Fibroblast of lung (primary cell): ENCODE results near the gene YKT6.

ENCODE experiments used
- EZH2 ChIP-seq: IDR thresholded peaks from 2 replicates; pipeline ENCODE4 v1.5.1; 2012; ENCODE audit warnings: low read length, control low read depth, mild to moderate bottlenecking; ENCODE audit errors: missing control alignments
- TF ChIP-seq, protein P1 (sequence below), 2 donors: IDR thresholded peaks in 1 of 2; conservative IDR thresholded peaks in 1 of 2; 1 replicate in 1 of 2; 2 replicates in 1 of 2; pipeline ENCODE4 v1.5.1; 2011 to 2012; ENCODE audit warnings: low read length in 2 of 2, control low read depth in 1 of 2, inconsistent platforms in 1 of 2, low read depth in 1 of 2, mild to moderate bottlenecking in 1 of 2

- TF ChIP-seq, protein P1, sequence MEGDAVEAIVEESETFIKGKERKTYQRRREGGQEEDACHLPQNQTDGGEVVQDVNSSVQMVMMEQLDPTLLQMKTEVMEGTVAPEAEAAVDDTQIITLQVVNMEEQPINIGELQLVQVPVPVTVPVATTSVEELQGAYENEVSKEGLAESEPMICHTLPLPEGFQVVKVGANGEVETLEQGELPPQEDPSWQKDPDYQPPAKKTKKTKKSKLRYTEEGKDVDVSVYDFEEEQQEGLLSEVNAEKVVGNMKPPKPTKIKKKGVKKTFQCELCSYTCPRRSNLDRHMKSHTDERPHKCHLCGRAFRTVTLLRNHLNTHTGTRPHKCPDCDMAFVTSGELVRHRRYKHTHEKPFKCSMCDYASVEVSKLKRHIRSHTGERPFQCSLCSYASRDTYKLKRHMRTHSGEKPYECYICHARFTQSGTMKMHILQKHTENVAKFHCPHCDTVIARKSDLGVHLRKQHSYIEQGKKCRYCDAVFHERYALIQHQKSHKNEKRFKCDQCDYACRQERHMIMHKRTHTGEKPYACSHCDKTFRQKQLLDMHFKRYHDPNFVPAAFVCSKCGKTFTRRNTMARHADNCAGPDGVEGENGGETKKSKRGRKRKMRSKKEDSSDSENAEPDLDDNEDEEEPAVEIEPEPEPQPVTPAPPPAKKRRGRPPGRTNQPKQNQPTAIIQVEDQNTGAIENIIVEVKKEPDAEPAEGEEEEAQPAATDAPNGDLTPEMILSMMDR (conservative IDR thresholded peaks at IDR 0.05 in 1 of 2, IDR thresholded peaks at IDR 0.05 in 1 of 2; ENCODE audit: low read depth in 1 of 2, low read length in 2 of 2) = no peak
- TF ChIP-seq EZH2 = no peak
These were observed 27.1 kb downstream of the YKT6 start for GRCh38 chr7:44227911-44228310.
